IMR-90 (cell line): ENCODE data around the gene MGA. TPM values are rescaled to one million over a fixed set of nuclear protein-coding genes. Genes with fewer than 3 reads are reported as not detected.

ENCODE experiments used
- ATAC-seq: fragments of 200-7000 bp; cut with Tn5 transposase; 2 replicates; pipeline ENCODE4 v1.9.1; 2020; ENCODE audit warnings: low read depth, mild to moderate bottlenecking, moderate library complexity
- BruUV-seq: library from RNA; stranded (reverse); fragments of 400-500 nt; replicated peaks from 2 replicates; lab custom pipeline; 2021; lab: Mats Ljungman, UMichigan
- CTCF ChIA-PET: fragments of 300-600 bp; formaldehyde crosslinking; extraction: SDS; loops from one replicate; lab custom pipeline; 2021; ENCODE audit warnings: antibody characterized with exemption; lab: Yijun Ruan, JAX
- POLR2A ChIA-PET: fragments of 300-600 bp; sonication (Branson Sonifier 250); formaldehyde crosslinking; loops from one replicate; lab custom pipeline; 2022; ENCODE audit warnings: antibody characterized with exemption; ENCODE audit not compliant: unreplicated experiment; lab: Charles Lee
- DNase-seq: peaks from one replicate; pipeline ENCODE4 v3.0.0; 2013
- H2AFZ ChIP-seq: replicated peaks from 2 replicates; pipeline ENCODE3; 2013; ENCODE audit warnings: low read length, mild to moderate bottlenecking; ENCODE audit not compliant: poor library complexity
- H2AK5ac ChIP-seq: 2 replicates; pipeline ENCODE4 v1.6.1; 2013; ENCODE audit warnings: low read depth, low read length, inconsistent platforms
- H2AK9ac ChIP-seq: replicated peaks from 2 replicates; pipeline ENCODE3; 2013; ENCODE audit warnings: mild to moderate bottlenecking, low read depth, low read length, moderate library complexity; ENCODE audit not compliant: poor library complexity
- H2BK120ac ChIP-seq: 2 replicates; pipeline ENCODE4 v1.6.1; 2013; ENCODE audit warnings: low read depth, low read length, inconsistent platforms
- H2BK15ac ChIP-seq: 3 replicates; pipeline ENCODE4 v1.6.1; 2013; ENCODE audit warnings: low read depth, low read length, inconsistent platforms
- H2BK20ac ChIP-seq: 2 replicates; pipeline ENCODE4 v1.6.1; 2013; ENCODE audit warnings: low read depth, mild to moderate bottlenecking, inconsistent platforms, low read length, moderate library complexity
- H2BK5ac ChIP-seq: 2 replicates; pipeline ENCODE4 v1.6.1; 2013; ENCODE audit warnings: mild to moderate bottlenecking, low read depth, low read length, inconsistent platforms; ENCODE audit not compliant: poor library complexity, severe bottlenecking
- H3K14ac ChIP-seq: replicated peaks from 2 replicates; pipeline ENCODE4 v1.6.1; 2013; ENCODE audit warnings: low read depth, low read length, inconsistent platforms
- H3K18ac ChIP-seq: 2 replicates; pipeline ENCODE4 v1.6.1; 2013; ENCODE audit warnings: low read depth, low read length, control low read depth
- H3K23ac ChIP-seq: 2 replicates; pipeline ENCODE4 v1.6.1; 2013; ENCODE audit warnings: low read depth, low read length, inconsistent platforms
- H3K27ac ChIP-seq: 2 replicates; pipeline ENCODE4 v1.5.1; 2013; ENCODE audit warnings: mild to moderate bottlenecking, control low read depth, low read length; ENCODE audit not compliant: insufficient read depth
- H3K27me3 ChIP-seq: 2 replicates; pipeline ENCODE4 v1.6.1; 2013; ENCODE audit warnings: low read length; ENCODE audit not compliant: control insufficient read depth, insufficient read depth
- H3K36me3 ChIP-seq: 2 replicates; pipeline ENCODE4 v1.6.1; 2013; ENCODE audit warnings: low read length, mixed read lengths; ENCODE audit not compliant: control insufficient read depth, insufficient read depth
- H3K4ac ChIP-seq: 2 replicates; pipeline ENCODE4 v1.6.1; 2013; ENCODE audit warnings: low read depth, low read length, inconsistent platforms
- H3K4me1 ChIP-seq: 2 replicates; pipeline ENCODE4 v1.6.1; 2013; ENCODE audit warnings: low read length, mixed read lengths; ENCODE audit not compliant: control insufficient read depth, insufficient read depth
- H3K4me2 ChIP-seq: 2 replicates; pipeline ENCODE4 v1.6.1; 2013; ENCODE audit warnings: low read depth, mild to moderate bottlenecking, control low read depth, low read length, moderate library complexity
- H3K4me3 ChIP-seq: 2 replicates; pipeline ENCODE4 v1.5.1; 2013; ENCODE audit warnings: low read depth, mild to moderate bottlenecking, control low read depth, low read length, moderate library complexity; ENCODE audit not compliant: insufficient read depth
- H3K56ac ChIP-seq: 2 replicates; pipeline ENCODE4 v1.6.1; 2013; ENCODE audit warnings: low read length, inconsistent platforms; ENCODE audit not compliant: insufficient read depth; ENCODE audit errors: extremely low read depth
- H3K79me1 ChIP-seq, 2 experiments: 2 replicates each; pipeline ENCODE4 v1.6.1; 2013; ENCODE audit warnings: low read length in 2 of 2, inconsistent platforms in 1 of 2, low read depth in 1 of 2
- H3K9ac ChIP-seq: 2 replicates; pipeline ENCODE4 v1.6.1; 2013; ENCODE audit warnings: low read depth, low read length, control low read depth
- H3K9me1 ChIP-seq: 2 replicates; pipeline ENCODE4 v1.6.1; 2013; ENCODE audit warnings: low read length, inconsistent platforms; ENCODE audit not compliant: insufficient read depth
- H3K9me3 ChIP-seq: 2 replicates; pipeline ENCODE4 v1.6.1; 2013; ENCODE audit warnings: low read length; ENCODE audit not compliant: control insufficient read depth, insufficient read depth
- H4K20me1 ChIP-seq: 2 replicates; pipeline ENCODE4 v1.6.1; 2013; ENCODE audit warnings: low read length, inconsistent platforms; ENCODE audit not compliant: insufficient read depth
- H4K5ac ChIP-seq: 2 replicates; pipeline ENCODE4 v1.6.1; 2013; ENCODE audit warnings: mild to moderate bottlenecking, low read depth, low read length, control low read depth
- H4K8ac ChIP-seq, 2 experiments: 2 replicates each; pipeline ENCODE4 v1.6.1; 2013; ENCODE audit warnings: low read depth in 2 of 2, low read length in 2 of 2, control low read depth in 1 of 2, inconsistent platforms in 1 of 2
- H4K91ac ChIP-seq: 2 replicates; pipeline ENCODE4 v1.6.1; 2013; ENCODE audit warnings: low read depth, low read length, inconsistent platforms; ENCODE audit not compliant: insufficient read depth
- BHLHE40 ChIP-seq: fragments of 150-350 bp; IDR thresholded peaks from 2 replicates; pipeline ENCODE4 v1.6.1; 2016; ENCODE audit warnings: mild to moderate bottlenecking, low read depth, low read length
- CEBPB ChIP-seq: IDR thresholded peaks from 2 replicates; pipeline ENCODE4 v1.6.1; 2012; ENCODE audit warnings: low read depth, low read length, improper control_type of control experiment
- FOS ChIP-seq: fragments of 150-350 bp; IDR thresholded peaks from 2 replicates; pipeline ENCODE4 v1.6.1; 2016; ENCODE audit warnings: low read depth, low read length
- MXI1 ChIP-seq: IDR thresholded peaks from 2 replicates; pipeline ENCODE4 v1.6.1; 2012; ENCODE audit warnings: low read depth, mild to moderate bottlenecking, low read length, moderate library complexity, borderline replicate concordance
- RCOR1 ChIP-seq: IDR thresholded peaks from 2 replicates; pipeline ENCODE4 v1.6.1; 2012; ENCODE audit warnings: mild to moderate bottlenecking, low read length, improper control_type of control experiment; ENCODE audit not compliant: insufficient replicate concordance
- SMC3 ChIP-seq: fragments of 150-350 bp; IDR thresholded peaks from 2 replicates; pipeline ENCODE4 v1.6.1; 2016; ENCODE audit warnings: low read depth, mild to moderate bottlenecking, antibody characterized with exemption, low read length, moderate library complexity
- WGBS, 2 experiments: methylation state at CpG; one replicate each; pipeline versions ENCODE4 v1.1.5 to v1.1.7; 2013; ENCODE audit warnings: missing lambda C conversion rate in 2 of 2; ENCODE audit not compliant: insufficient read length in 1 of 2; ENCODE audit errors: extremely low coverage in 2 of 2; 5-methylcytosine and 5-hydroxymethylcytosine counted together
- dilution Hi-C: fragments of 300-500 bp; cut with HindIII; formaldehyde crosslinking; loops from one replicate; pipeline ENCODE4 v1.14.3; 2018; ENCODE audit warnings: low sequenced_read_pairs; ENCODE audit not compliant: unreplicated experiment
- in situ Hi-C: fragments of 300-500 bp; cut with MboI; formaldehyde crosslinking; loops from 3 replicates; pipeline ENCODE4 v1.14.3; 2019; ENCODE audit warnings: low sequenced_read_pairs, inconsistent platforms, mixed read lengths
- intact Hi-C: fragments of 100-400 bp; cut with micrococcal nuclease; formaldehyde crosslinking; loops from 2 replicates; pipeline ENCODE4 v1.10.0; 2022
- polyA plus RNA-seq, 3 experiments: library from polyadenylated mRNA; depleted of rRNA; stranded (reverse); fragments of >200 nt; gene quantifications; 2 replicates each; pipeline ENCODE4 v1.2.3, GENCODE V29; 2012; ENCODE audit warnings: low replicate concordance in 1 of 3
- total RNA-seq: library from RNA; depleted of rRNA; stranded (reverse); fragments of >200 nt; gene quantifications from 2 replicates; pipeline ENCODE4 v1.2.3, GENCODE V29; 2012

MGA gene
- total and polyA plus RNA-seq, 2 of the 4 experiments (the other 2 are of a cell fraction): 3.2 to 38.0 TPM

GRCh38 chr15:41689083-41689482, 28.9 kb downstream of the MGA start:
- H2AK9ac ChIP-seq: no peak overlapping the region
- H3K4me2 ChIP-seq: no peak overlapping the region
- TF ChIP-seq MXI1 (no peak), BHLHE40 (no peak), FOS (no peak), RCOR1 (no peak), SMC3 (no peak), CEBPB (no peak)
- H3K23ac ChIP-seq: peak overlapping the region; percentile 88; the same call in 1 of the 2 replicates
- H2BK20ac ChIP-seq: no peak overlapping the region
- DNase-seq (no peak), ATAC-seq (no peak)
- no peaks in the 10 kb centered on the region for H3K9me3 ChIP-seq
- peaks cover 42% of the 10 kb centered on the region for H4K20me1 ChIP-seq
- peaks cover 17 to 60% of the 10 kb centered on the region in 2 experiments for H3K79me1 ChIP-seq
- 0 out of 2 replicates have a peak overlapping the region, but pooled peaks have one; percentile 39 for H3K4ac ChIP-seq
- peaks cover 6% of the 10 kb centered on the region for H3K9me1 ChIP-seq
- peak overlapping the region; percentile 66; the same call in 1 of the 2 replicates for H2AK5ac ChIP-seq
- no peak overlapping the region for H3K9ac ChIP-seq
- no TSS peak for BruUV-seq
- ChIA-PET CTCF (no interaction called here), POLR2A (no interaction called here)
- peak overlapping the region; percentile 13 for H2BK5ac ChIP-seq
- H3K27me3 ChIP-seq: no peaks in the 10 kb centered on the region
- H3K56ac ChIP-seq: no peak overlapping the region
- no peak overlapping the region for H3K27ac ChIP-seq
- H3K14ac ChIP-seq: no peak overlapping the region
- H3K4me1 ChIP-seq: peaks cover 5% of the 10 kb centered on the region
- no peak overlapping the region for H2AFZ ChIP-seq
- H4K5ac ChIP-seq: no peak overlapping the region
- no peak overlapping the region for H3K4me3 ChIP-seq
- WGBS, 2 experiments: no CpG with 5 or more reads among the region's 1 CpG
- peak overlapping the region; percentile 49; the same call in 1 of the 2 replicates for H3K18ac ChIP-seq
- no peak overlapping the region; the same call in 1 of the 2 replicates for H2BK120ac ChIP-seq
- intact Hi-C loops: no loop called here
- H3K36me3 ChIP-seq: no peaks in the 10 kb centered on the region
- in situ Hi-C loops: no loop called here
- peak overlapping the region in 1 of 2 experiments; percentile 68; a peak in 1 of 4 replicates for H4K8ac ChIP-seq
- no peak overlapping the region for H4K91ac ChIP-seq
- no peak overlapping the region; the same call in 2 of the 3 replicates for H2BK15ac ChIP-seq
- dilution Hi-C loops: no loop called here
